Measurements from ENCODE around the gene F8.
A peak's percentile ranks its signal among the peaks of the same experiment; 100 is the strongest.

F8 gene

GRCh38 chrX:154809939-154810665 is 212.4 kb downstream of the F8 start:
- no peak for DNase-seq

GRCh38 chrX:154806837-154807501 is 215.6 kb downstream of the F8 start:
- no peak for DNase-seq

- no peak for DNase-seq
These were observed 216.8 kb downstream of the F8 start for GRCh38 chrX:154805696-154806091.

GRCh38 chrX:154804957-154805695 is 217.4 kb downstream of the F8 start, which contains the start of gene MPP1:
Gene MPP1, minus strand, starts transcription at chrX:154805485. Its CDS starts 112 bp downstream, at chrX:154805373.
- peak; percentile 44 for DNase-seq

GRCh38 chrX:154804261-154804956 is 218.1 kb downstream of the F8 start:
- DNase-seq: no peak

GRCh38 chrX:154802947-154803346 is 219.6 kb downstream of the F8 start:
- no peak for DNase-seq

GRCh38 chrX:154800478-154801210 is 221.9 kb downstream of the F8 start:
- DNase-seq: no peak

- DNase-seq: peak; percentile 88
These were observed 222.8 kb downstream of the F8 start for GRCh38 chrX:154799556-154800348.

GRCh38 chrX:154797006-154797405 is 225.5 kb downstream of the F8 start:
- no peak for DNase-seq

GRCh38 chrX:154795016-154795415 is 227.5 kb downstream of the F8 start:
- no peak for DNase-seq

GRCh38 chrX:154793084-154793795 is 229.3 kb downstream of the F8 start:
- peak; percentile 11 for DNase-seq

GRCh38 chrX:154791939-154792338 is 230.6 kb downstream of the F8 start:
- DNase-seq: no peak

GRCh38 chrX:154791467-154791866 is 231.1 kb downstream of the F8 start:
- DNase-seq: no peak

Data from NCI-H2029 treated with DMSO at 0.1 percent for 48 hours (cell line).